Trophoblast cell (in vitro differentiated cells and primary cell): Measurements from ENCODE around the gene CADPS2.
A peak's percentile ranks its signal among the peaks of the same experiment; 100 is the strongest.

Source experiments
- DNase-seq, 2 donors: peaks; one replicate each; pipeline ENCODE4 v3.0.0-alpha.2; 2016
- H2AFZ ChIP-seq: 2 replicates; pipeline ENCODE4 v1.6.1; 2013; ENCODE audit warnings: low read length, moderate library complexity, mild to moderate bottlenecking; ENCODE audit not compliant: insufficient read depth, poor library complexity
- H2AK5ac ChIP-seq: 2 replicates; pipeline ENCODE4 v1.6.1; 2013; ENCODE audit warnings: mild to moderate bottlenecking, low read length
- H2BK120ac ChIP-seq: 2 replicates; pipeline ENCODE4 v1.6.1; 2013; ENCODE audit warnings: low read length, mild to moderate bottlenecking, moderate library complexity; ENCODE audit not compliant: insufficient read depth, poor library complexity
- H2BK12ac ChIP-seq: 2 replicates; pipeline ENCODE4 v1.6.1; 2013; ENCODE audit warnings: mild to moderate bottlenecking, low read length, moderate library complexity
- H2BK5ac ChIP-seq: 2 replicates; pipeline ENCODE4 v1.6.1; 2013; ENCODE audit warnings: low read length, low read depth, moderate library complexity, mild to moderate bottlenecking; ENCODE audit not compliant: poor library complexity
- H3K14ac ChIP-seq: 2 replicates; pipeline ENCODE4 v1.6.1; 2013; ENCODE audit warnings: mild to moderate bottlenecking, low read length
- H3K18ac ChIP-seq: 2 replicates; pipeline ENCODE4 v1.6.1; 2013; ENCODE audit warnings: mild to moderate bottlenecking, low read length
- H3K23ac ChIP-seq: 2 replicates; pipeline ENCODE4 v1.6.1; 2013; ENCODE audit warnings: low read length
- H3K27ac ChIP-seq: 2 replicates; pipeline ENCODE4 v1.5.1; 2013; ENCODE audit warnings: low read depth, mild to moderate bottlenecking, inconsistent platforms, low read length, moderate library complexity
- H3K27me3 ChIP-seq: 2 replicates; pipeline ENCODE4 v1.6.1; 2013; ENCODE audit warnings: inconsistent platforms, mild to moderate bottlenecking, low read length, moderate library complexity; ENCODE audit not compliant: insufficient read depth
- H3K36me3 ChIP-seq, 2 experiments: 1 replicate in 1 of 2; 2 replicates in 1 of 2; pipeline ENCODE4 v1.6.1; 2013; ENCODE audit warnings: low read length in 2 of 2, mild to moderate bottlenecking in 2 of 2, moderate library complexity in 1 of 2; ENCODE audit not compliant: insufficient read depth in 2 of 2, control insufficient read depth in 1 of 2
- H3K4ac ChIP-seq: 2 replicates; pipeline ENCODE4 v1.6.1; 2013; ENCODE audit warnings: low read depth, mild to moderate bottlenecking, low read length, moderate library complexity
- H3K4me1 ChIP-seq, 2 experiments: 1 replicate in 1 of 2; 2 replicates in 1 of 2; pipeline ENCODE4 v1.6.1; 2013; ENCODE audit warnings: low read length in 2 of 2, mild to moderate bottlenecking in 2 of 2, moderate library complexity in 1 of 2; ENCODE audit not compliant: insufficient read depth in 2 of 2, control insufficient read depth in 1 of 2
- H3K4me2 ChIP-seq: 2 replicates; pipeline ENCODE4 v1.6.1; 2013; ENCODE audit warnings: inconsistent platforms, mild to moderate bottlenecking, low read length, moderate library complexity
- H3K4me3 ChIP-seq: 2 replicates; pipeline ENCODE4 v1.5.1; 2013; ENCODE audit warnings: mild to moderate bottlenecking, low read depth, low read length, inconsistent platforms
- H3K79me1 ChIP-seq: one replicate; pipeline ENCODE4 v1.6.1; 2013; ENCODE audit warnings: low read length
- H3K79me2 ChIP-seq: 2 replicates; pipeline ENCODE4 v1.6.1; 2013; ENCODE audit warnings: low read length, mild to moderate bottlenecking; ENCODE audit not compliant: control insufficient read depth, insufficient read depth, poor library complexity
- H3K9ac ChIP-seq: 2 replicates; pipeline ENCODE4 v1.6.1; 2013; ENCODE audit warnings: mild to moderate bottlenecking, low read length
- H3K9me3 ChIP-seq: 2 replicates; pipeline ENCODE4 v1.6.1; 2013; ENCODE audit warnings: low read depth, mild to moderate bottlenecking, control low read depth, inconsistent platforms, low read length; ENCODE audit not compliant: insufficient read depth
- H4K12ac ChIP-seq: 2 replicates; pipeline ENCODE4 v1.6.1; 2013; ENCODE audit warnings: low read depth, mild to moderate bottlenecking, low read length, moderate library complexity
- H4K8ac ChIP-seq: 2 replicates; pipeline ENCODE4 v1.6.1; 2013; ENCODE audit warnings: low read depth, mild to moderate bottlenecking, low read length, moderate library complexity
- H4K91ac ChIP-seq: one replicate; pipeline ENCODE4 v1.6.1; 2013; ENCODE audit warnings: low read depth, mild to moderate bottlenecking, low read length, moderate library complexity
- WGBS: extraction: QIAGEN DNeasy Blood & Tissue Kit; methylation state at CpG from one replicate; pipeline ENCODE4 v1.1.7; 2013; ENCODE audit warnings: missing lambda C conversion rate; ENCODE audit not compliant: insufficient read length, insufficient coverage; ENCODE audit errors: extremely low coverage; 5-methylcytosine and 5-hydroxymethylcytosine counted together

CADPS2 gene

DNA sequence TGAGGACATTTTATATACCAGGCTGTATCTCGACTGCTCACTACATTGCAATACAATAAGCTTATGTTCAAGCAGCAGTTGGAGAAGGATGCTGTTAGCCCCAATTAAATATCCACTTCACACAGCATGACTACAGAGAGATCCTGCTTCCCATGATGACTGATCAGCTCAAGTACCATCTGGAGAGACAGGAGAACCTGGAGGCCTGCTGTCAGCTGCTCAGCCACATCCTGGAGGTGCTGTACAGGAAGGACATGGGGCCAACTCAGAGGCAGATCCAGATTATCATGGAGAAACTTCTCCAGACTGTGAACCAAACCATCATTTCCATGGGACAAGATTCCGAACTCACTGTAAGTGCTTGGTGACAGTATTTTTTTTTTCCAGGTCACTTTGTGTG, 209.8 kb downstream of the CADPS2 start:
- H3K79me1 ChIP-seq: no peaks in the 10 kb centered on the region

DNA sequence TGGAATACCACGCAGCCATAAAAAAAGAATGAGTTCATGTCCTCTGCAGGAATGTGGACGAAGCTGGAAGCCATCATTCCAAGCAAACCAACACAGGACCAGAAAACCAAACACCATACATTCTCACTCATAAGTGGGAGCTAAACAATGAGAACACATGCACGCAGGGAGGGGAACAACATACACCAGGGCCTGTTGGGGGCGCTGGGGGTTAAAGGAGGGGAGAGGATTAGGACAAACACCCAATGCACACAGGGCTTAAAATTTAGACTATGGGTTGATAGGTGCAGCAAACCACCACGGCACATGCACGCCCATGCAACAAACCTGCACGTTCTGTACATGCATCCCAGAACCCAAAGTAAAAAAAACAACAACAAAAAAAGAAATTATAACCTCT, 210.6 kb downstream of the CADPS2 start:
- H3K23ac ChIP-seq: no peak overlapping the region
- no peak overlapping the region for H3K9ac ChIP-seq
- H3K9me3 ChIP-seq: peaks cover 3% of the 10 kb centered on the region
- H3K4me2 ChIP-seq: no peak overlapping the region
- WGBS: no CpG with 5 or more reads among the region's 7 CpGs
- no peaks in the 10 kb centered on the region for H3K79me1 ChIP-seq
- H4K8ac ChIP-seq: no peak overlapping the region
- DNase-seq: peak in 1 of 2 donors; percentile 39
- peaks cover 0 to 8% of the 10 kb centered on the region in 2 experiments for H3K4me1 ChIP-seq
- H3K27me3 ChIP-seq: no peaks in the 10 kb centered on the region
- H3K18ac ChIP-seq: no peak overlapping the region
- no peak overlapping the region for H3K4me3 ChIP-seq
- H3K79me2 ChIP-seq: no peaks in the 10 kb centered on the region
- H4K91ac ChIP-seq: no peak overlapping the region
- H2BK120ac ChIP-seq: no peak overlapping the region
- H3K27ac ChIP-seq: no peak overlapping the region
- H2AK5ac ChIP-seq: no peak overlapping the region
- no peak overlapping the region for H4K12ac ChIP-seq
- H3K36me3 ChIP-seq: no peaks in the 10 kb centered on the region
- no peak overlapping the region for H3K14ac ChIP-seq
- no peak overlapping the region for H3K4ac ChIP-seq
- no peak overlapping the region for H2BK5ac ChIP-seq
- H2AFZ ChIP-seq: no peak overlapping the region
- no peak overlapping the region for H2BK12ac ChIP-seq

More for the DNA sequence above, 209.8 kb downstream of the CADPS2 start:
- no peak overlapping the region for H2BK12ac ChIP-seq
- H2AK5ac ChIP-seq: no peak overlapping the region
- no peak overlapping the region for H4K91ac ChIP-seq
- no peak overlapping the region for H4K12ac ChIP-seq
- no peaks in the 10 kb centered on the region for H3K27me3 ChIP-seq
- no peak overlapping the region for H3K9ac ChIP-seq
- no CpG with 5 or more reads among the region's 2 CpGs for WGBS
- no peak overlapping the region for H2AFZ ChIP-seq
- peaks cover 0 to 8% of the 10 kb centered on the region in 2 experiments for H3K4me1 ChIP-seq
- DNase-seq: no peak
- H2BK5ac ChIP-seq: no peak overlapping the region
- H3K23ac ChIP-seq: no peak overlapping the region
- H3K27ac ChIP-seq: no peak overlapping the region
- H3K4me3 ChIP-seq: no peak overlapping the region
- H2BK120ac ChIP-seq: no peak overlapping the region
- H3K4me2 ChIP-seq: no peak overlapping the region
- no peak overlapping the region for H3K14ac ChIP-seq
- no peak overlapping the region for H4K8ac ChIP-seq
- H3K18ac ChIP-seq: no peak overlapping the region
- no peaks in the 10 kb centered on the region for H3K79me2 ChIP-seq
- no peak overlapping the region for H3K4ac ChIP-seq
- H3K36me3 ChIP-seq: no peaks in the 10 kb centered on the region
- peaks cover 3% of the 10 kb centered on the region for H3K9me3 ChIP-seq

DNA sequence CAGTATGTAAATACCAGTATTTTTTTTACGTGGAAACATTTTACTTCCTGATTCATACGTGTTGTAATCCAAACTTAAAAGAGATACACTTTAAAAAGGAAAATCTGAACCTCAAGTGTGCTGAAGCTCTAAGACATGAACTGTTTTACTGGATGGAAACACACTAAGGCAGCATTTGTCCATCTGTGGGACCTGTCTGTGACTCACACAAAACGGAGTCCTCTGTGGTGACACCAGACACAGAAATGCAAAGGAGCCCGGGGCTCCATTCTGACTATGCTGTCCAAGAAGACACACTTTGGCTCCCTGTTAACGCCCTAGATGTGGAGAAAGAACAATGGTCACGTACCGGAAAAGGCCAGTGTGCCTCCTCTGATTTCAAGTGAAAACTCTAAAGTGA, 211.2 kb downstream of the CADPS2 start:
- H2BK120ac ChIP-seq: no peak overlapping the region
- no peak overlapping the region for H4K8ac ChIP-seq
- H3K79me2 ChIP-seq: no peaks in the 10 kb centered on the region
- no peak overlapping the region for H3K23ac ChIP-seq
- H3K9me3 ChIP-seq: peaks cover 3% of the 10 kb centered on the region
- DNase-seq: peak; percentile 84 to 92
- no peak overlapping the region for H3K4ac ChIP-seq
- H3K27ac ChIP-seq: no peak overlapping the region
- no peak overlapping the region for H2AFZ ChIP-seq
- H4K91ac ChIP-seq: no peak overlapping the region
- H3K27me3 ChIP-seq: no peaks in the 10 kb centered on the region
- no peak overlapping the region for H2BK5ac ChIP-seq
- no peaks in the 10 kb centered on the region for H3K79me1 ChIP-seq
- no peak overlapping the region for H2BK12ac ChIP-seq
- no peak overlapping the region for H3K4me3 ChIP-seq
- H3K14ac ChIP-seq: no peak overlapping the region
- H3K18ac ChIP-seq: no peak overlapping the region
- H3K9ac ChIP-seq: no peak overlapping the region
- H4K12ac ChIP-seq: no peak overlapping the region
- no CpG with 5 or more reads among the region's 7 CpGs for WGBS
- H3K36me3 ChIP-seq: no peaks in the 10 kb centered on the region
- H3K4me2 ChIP-seq: no peak overlapping the region
- H2AK5ac ChIP-seq: no peak overlapping the region
- H3K4me1 ChIP-seq: peaks cover 0 to 8% of the 10 kb centered on the region in 2 experiments

DNA sequence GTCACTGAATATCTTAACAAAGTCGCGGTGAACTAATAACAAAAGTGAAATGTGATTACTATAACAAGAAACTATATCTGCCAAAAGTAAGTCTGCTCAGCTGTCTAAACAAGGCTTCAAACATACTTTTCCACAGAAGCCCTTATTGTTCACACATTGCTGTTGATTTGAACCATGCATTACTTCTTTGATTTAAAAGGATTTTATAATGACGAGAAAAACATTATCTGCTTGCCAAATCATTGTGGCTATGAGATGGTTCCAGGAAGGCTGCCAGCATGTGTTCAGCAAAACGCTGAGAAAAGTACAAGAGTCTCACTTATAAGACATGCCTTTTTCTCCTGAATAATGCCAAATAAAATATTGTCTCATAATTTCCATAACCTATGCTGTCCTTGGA, 211.8 kb downstream of the CADPS2 start:
- no peak overlapping the region for H3K14ac ChIP-seq
- WGBS: no CpG with 5 or more reads among the region's 4 CpGs
- H2AFZ ChIP-seq: no peak overlapping the region
- H4K12ac ChIP-seq: no peak overlapping the region
- peaks cover 0 to 6% of the 10 kb centered on the region in 2 experiments for H3K4me1 ChIP-seq
- DNase-seq: peak in 1 of 2 donors; percentile 20
- H4K8ac ChIP-seq: no peak overlapping the region
- H2AK5ac ChIP-seq: no peak overlapping the region
- H2BK12ac ChIP-seq: no peak overlapping the region
- no peak overlapping the region for H2BK5ac ChIP-seq
- H3K79me2 ChIP-seq: no peaks in the 10 kb centered on the region
- no peak overlapping the region for H3K4me2 ChIP-seq
- no peak overlapping the region for H3K18ac ChIP-seq
- peaks cover 3% of the 10 kb centered on the region for H3K9me3 ChIP-seq
- no peaks in the 10 kb centered on the region for H3K27me3 ChIP-seq
- no peak overlapping the region for H3K4me3 ChIP-seq
- H4K91ac ChIP-seq: no peak overlapping the region
- H3K4ac ChIP-seq: no peak overlapping the region
- H3K9ac ChIP-seq: no peak overlapping the region
- no peak overlapping the region for H2BK120ac ChIP-seq
- no peaks in the 10 kb centered on the region for H3K36me3 ChIP-seq
- H3K27ac ChIP-seq: no peak overlapping the region
- H3K23ac ChIP-seq: no peak overlapping the region
- no peaks in the 10 kb centered on the region for H3K79me1 ChIP-seq
